ENCODE results near the gene AARS1.
"Not testable (repeated sequence)": the region's sequence is repeated elsewhere in the genome, so short reads cannot be mapped to it uniquely, and the experiment has no call there.

DNA sequence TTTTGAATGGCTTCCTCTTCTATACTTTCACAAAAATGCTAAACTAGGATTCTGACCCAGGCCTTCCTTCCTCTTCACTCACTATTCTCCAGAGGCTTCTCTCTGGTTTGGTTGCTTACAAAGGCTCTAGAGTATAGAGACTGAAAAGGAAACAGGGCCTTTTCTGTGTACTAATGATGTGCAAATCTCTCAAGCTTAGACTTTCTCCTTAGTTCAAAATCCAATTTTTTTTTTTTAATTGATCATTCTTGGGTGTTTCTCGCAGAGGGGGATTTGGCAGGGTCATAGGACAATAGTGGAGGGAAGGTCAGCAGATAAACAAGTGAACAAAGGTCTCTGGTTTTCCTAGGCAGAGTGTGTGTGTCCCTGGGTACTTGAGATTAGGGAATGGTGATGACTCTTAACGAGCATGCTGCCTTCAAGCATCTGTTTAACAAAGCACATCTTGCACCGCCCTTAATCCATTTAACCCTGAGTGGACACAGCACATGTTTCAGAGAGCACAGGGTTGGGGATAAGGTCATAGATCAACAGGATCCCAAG, 65.3 kb downstream of the AARS1 start:
- TF ChIP-seq, protein P1, sequence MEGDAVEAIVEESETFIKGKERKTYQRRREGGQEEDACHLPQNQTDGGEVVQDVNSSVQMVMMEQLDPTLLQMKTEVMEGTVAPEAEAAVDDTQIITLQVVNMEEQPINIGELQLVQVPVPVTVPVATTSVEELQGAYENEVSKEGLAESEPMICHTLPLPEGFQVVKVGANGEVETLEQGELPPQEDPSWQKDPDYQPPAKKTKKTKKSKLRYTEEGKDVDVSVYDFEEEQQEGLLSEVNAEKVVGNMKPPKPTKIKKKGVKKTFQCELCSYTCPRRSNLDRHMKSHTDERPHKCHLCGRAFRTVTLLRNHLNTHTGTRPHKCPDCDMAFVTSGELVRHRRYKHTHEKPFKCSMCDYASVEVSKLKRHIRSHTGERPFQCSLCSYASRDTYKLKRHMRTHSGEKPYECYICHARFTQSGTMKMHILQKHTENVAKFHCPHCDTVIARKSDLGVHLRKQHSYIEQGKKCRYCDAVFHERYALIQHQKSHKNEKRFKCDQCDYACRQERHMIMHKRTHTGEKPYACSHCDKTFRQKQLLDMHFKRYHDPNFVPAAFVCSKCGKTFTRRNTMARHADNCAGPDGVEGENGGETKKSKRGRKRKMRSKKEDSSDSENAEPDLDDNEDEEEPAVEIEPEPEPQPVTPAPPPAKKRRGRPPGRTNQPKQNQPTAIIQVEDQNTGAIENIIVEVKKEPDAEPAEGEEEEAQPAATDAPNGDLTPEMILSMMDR (IDR thresholded peaks at IDR 0.05): not testable (repeated sequence)
- TF ChIP-seq POLR2A, POLR2AphosphoS5, EP300 (IDR thresholded peaks at IDR 0.05): not testable (repeated sequence)
